Stimulated activated memory B cell treated with anti-CD40 and anti-IgM and Interleukin-4, amounts not matched to agents 10 μg/mL and 1 μg/mL and 100 μg/mL, for 72 hours (primary cell): ENCODE results near the gene CDH1.
"Not testable (repeated sequence)": the region's sequence is repeated elsewhere in the genome, so short reads cannot be mapped to it uniquely, and the experiment has no call there.

Experiments used
- ATAC-seq: fragments of 150-1000 bp; cut with Tn5 transposase; 2 replicates; pipeline ENCODE4 v1.10.0; 2021
- H3K27ac Mint-ChIP-seq: one replicate; pipeline ENCODE4 v1.8.0; 2022; ENCODE audit warnings: mild to moderate bottlenecking, mixed read lengths
- H3K27me3 Mint-ChIP-seq: one replicate; pipeline ENCODE4 v1.8.0; 2022; ENCODE audit warnings: mixed read lengths
- H3K36me3 Mint-ChIP-seq: one replicate; pipeline ENCODE4 v1.8.0; 2022; ENCODE audit warnings: mixed read lengths
- H3K4me1 Mint-ChIP-seq: one replicate; pipeline ENCODE4 v1.8.0; 2022; ENCODE audit warnings: mixed read lengths
- H3K4me3 Mint-ChIP-seq: one replicate; pipeline ENCODE4 v1.8.0; 2022; ENCODE audit warnings: mild to moderate bottlenecking, moderate library complexity, mixed read lengths
- H3K9me3 Mint-ChIP-seq: one replicate; pipeline ENCODE4 v1.8.0; 2022; ENCODE audit warnings: mixed read lengths

CDH1 gene

GRCh38 chr16:68833251-68833650, 96.2 kb downstream of the CDH1 start:
- Mint-ChIP-seq H3K27me3 (peaks cover 8% of the 10 kb centered on the region), H3K27ac (no peak overlapping the region), H3K36me3 (no peaks in the 10 kb centered on the region), H3K4me3 (no peak overlapping the region), H3K9me3 (peaks cover 2% of the 10 kb centered on the region), H3K4me1 (no peaks in the 10 kb centered on the region)
- ATAC-seq, result no peak

DNA sequence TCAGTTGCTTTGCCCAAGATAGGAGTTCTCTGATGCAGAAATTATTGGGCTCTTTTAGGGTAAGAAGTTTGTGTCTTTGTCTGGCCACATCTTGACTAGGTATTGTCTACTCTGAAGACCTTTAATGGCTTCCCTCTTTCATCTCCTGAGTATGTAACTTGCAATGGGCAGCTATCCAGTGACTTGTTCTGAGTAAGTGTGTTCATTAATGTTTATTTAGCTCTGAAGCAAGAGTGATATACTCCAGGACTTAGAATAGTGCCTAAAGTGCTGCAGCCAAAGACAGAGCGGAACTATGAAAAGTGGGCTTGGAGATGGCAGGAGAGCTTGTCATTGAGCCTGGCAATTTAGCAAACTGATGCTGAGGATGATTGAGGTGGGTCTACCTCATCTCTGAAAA, 97.5 kb downstream of the CDH1 start:
- Mint-ChIP-seq H3K27me3 (peaks cover 8% of the 10 kb centered on the region), H3K27ac (no peak overlapping the region), H3K36me3 (no peaks in the 10 kb centered on the region), H3K4me3 (no peak overlapping the region), H3K4me1 (no peaks in the 10 kb centered on the region), H3K9me3 (peaks cover 2% of the 10 kb centered on the region)
- ATAC-seq, result no peak

- Mint-ChIP-seq H3K27ac (no peak overlapping the region), H3K4me1 (no peaks in the 10 kb centered on the region), H3K4me3 (no peak overlapping the region), H3K9me3 (no peaks in the 10 kb centered on the region), H3K27me3 (peaks cover 8% of the 10 kb centered on the region), H3K36me3 (no peaks in the 10 kb centered on the region)
- no peak for ATAC-seq
Measured at GRCh38 chr16:68835970-68836369, 98.9 kb downstream of the CDH1 start.

DNA sequence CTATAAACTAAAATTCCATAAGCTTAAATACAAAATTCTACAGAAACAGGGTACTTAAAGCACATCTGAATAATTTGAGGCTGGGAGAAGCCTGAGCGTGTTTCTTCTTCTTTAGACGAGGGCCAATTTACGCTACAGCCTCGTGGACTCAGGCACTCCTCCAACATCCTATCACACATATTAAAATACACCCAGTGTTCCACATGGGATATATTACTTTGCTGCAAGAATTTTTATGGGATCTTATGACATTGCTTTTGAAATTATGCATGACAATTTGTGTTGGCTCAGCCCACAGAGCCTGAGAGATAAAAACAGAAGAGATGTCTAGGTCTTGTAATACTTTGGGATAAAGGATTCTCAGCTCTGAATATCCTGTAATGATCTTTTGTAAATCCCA, 102.7 kb downstream of the CDH1 start:
- Mint-ChIP-seq H3K9me3 (no peaks in the 10 kb centered on the region), H3K4me1 (peaks cover 14% of the 10 kb centered on the region), H3K27ac (no peak overlapping the region), H3K4me3 (no peak overlapping the region), H3K36me3 (no peaks in the 10 kb centered on the region), H3K27me3 (peaks cover 4% of the 10 kb centered on the region)
- no peak for ATAC-seq

GRCh38 chr16:68842964-68843481, 105.9 kb downstream of the CDH1 start:
- Mint-ChIP-seq H3K4me3 (peak overlapping the region; percentile 90), H3K27ac (peak overlapping the region; percentile 92), H3K4me1 (peaks cover 33% of the 10 kb centered on the region)
- H3K9me3 Mint-ChIP-seq, H3K27me3 Mint-ChIP-seq, ATAC-seq, H3K36me3 Mint-ChIP-seq: not testable (repeated sequence)

DNA sequence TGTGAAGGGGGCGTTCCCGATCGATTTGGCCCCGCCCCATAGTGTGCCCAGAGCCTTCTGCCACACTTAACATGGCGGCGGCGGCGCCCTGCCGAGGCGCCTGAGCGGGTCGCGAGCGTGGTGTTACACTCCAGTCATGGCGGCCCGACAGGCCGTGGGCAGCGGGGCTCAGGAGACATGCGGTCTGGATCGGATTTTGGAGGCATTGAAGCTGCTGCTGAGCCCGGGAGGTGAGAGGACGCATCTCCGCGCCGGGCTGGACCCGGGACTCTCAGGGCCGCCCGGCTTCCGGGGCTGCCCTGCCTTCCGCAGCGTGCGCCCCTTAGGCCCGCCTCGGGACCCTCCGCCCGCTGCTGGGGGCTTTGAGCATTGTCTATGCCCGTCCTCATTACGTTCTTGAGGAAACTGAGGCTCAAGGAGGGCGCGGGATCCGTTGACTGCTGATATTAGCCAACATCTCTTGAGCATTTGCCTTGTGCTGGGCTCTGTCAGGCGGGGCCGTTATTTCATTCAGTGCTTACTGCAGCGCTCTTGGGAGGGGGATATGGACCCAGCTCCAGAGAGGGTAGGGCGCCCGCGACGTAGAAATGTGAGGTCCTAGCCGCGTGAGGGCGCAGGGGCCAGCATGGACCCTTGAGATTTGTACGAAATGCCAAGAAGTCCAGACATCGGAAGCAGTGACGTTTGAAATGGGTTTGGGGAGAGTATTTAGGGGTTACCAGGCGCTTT, 106.6 kb downstream of the CDH1 start, which contains the start of gene TANGO6:
TSS of gene TANGO6 (plus strand) at position 50 of the 729 bp plus-strand sequence. CDS start at position 137, 87 bp downstream.
- Mint-ChIP-seq H3K36me3 (peaks cover 5% of the 10 kb centered on the region), H3K4me1 (peaks cover 35% of the 10 kb centered on the region), H3K9me3 (no peaks in the 10 kb centered on the region), H3K27ac (peak within 1 kb of the TSS; percentile 92), H3K4me3 (peak within 1 kb of the TSS; percentile 90), H3K27me3 (no peaks in the 10 kb centered on the region)
- ATAC-seq, result peak; percentile 98

DNA sequence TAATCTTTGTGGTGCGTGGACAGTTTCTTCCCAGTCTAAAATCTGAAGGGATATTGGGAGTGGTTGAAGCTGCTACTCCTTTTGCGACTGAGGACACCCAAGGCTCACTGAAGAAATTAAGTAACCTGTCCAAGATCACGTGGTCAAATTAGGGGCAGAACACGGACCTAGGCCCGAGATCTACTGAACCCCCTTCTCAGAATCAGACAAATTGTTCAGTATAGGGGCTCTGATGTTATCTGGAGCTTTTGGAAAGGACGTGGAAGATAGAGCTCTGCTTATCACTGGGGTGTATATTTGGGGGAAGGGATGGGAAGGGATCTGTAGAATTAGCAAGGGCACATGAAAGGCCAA, 107.1 kb downstream of the CDH1 start:
- peaks cover 35% of the 10 kb centered on the region for H3K4me1 Mint-ChIP-seq
- H3K27me3 Mint-ChIP-seq, result no peaks in the 10 kb centered on the region
- no peak for ATAC-seq
- peak overlapping the region; percentile 92 for H3K27ac Mint-ChIP-seq
- peaks cover 5% of the 10 kb centered on the region for H3K36me3 Mint-ChIP-seq
- H3K4me3 Mint-ChIP-seq, result peak overlapping the region; percentile 90
- H3K9me3 Mint-ChIP-seq, result no peaks in the 10 kb centered on the region

DNA sequence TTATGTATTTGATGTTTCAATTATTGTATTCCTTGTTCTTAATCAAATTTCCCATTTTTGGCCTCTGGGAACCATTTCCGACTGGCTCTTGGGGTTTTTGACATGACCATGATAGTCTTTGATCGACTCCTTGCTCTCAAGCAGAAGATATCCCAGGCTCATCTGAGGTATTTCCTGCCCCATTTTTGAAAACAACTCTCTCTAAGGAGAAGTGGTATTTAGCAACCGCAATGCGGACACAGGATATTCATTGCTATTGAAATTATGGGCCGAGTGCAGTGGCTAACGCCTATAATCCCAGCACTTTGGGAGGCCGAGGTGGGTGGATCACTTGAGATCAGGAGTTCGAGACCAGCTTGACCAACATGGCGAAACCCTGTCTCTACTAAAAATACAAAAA, 111.7 kb downstream of the CDH1 start:
- Mint-ChIP-seq H3K9me3 (no peaks in the 10 kb centered on the region), H3K27ac (no peak overlapping the region), H3K4me1 (peaks cover 34% of the 10 kb centered on the region), H3K36me3 (peaks cover 5% of the 10 kb centered on the region), H3K27me3 (no peaks in the 10 kb centered on the region), H3K4me3 (no peak overlapping the region)
- ATAC-seq, result no peak

DNA sequence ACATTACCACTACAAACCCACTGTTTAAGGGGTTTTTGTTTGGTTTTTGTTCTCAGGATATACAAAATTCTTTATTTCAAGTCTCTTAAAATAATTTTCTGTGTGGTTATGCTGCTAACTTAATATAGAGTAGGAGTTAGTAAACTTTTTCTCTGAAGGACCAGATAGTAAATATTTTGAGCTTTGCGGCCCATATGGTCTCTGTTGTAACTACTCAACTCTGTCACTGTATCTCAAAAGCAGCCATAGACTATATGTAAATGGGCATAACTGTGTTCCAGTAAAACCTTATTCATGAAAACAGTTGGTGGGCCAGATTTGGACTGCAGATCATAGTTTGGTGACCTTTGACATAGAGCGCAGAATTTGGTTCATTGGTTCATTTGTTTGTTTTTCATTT, 113.4 kb downstream of the CDH1 start:
- no peak for ATAC-seq
- Mint-ChIP-seq H3K27me3 (no peaks in the 10 kb centered on the region), H3K4me1 (peaks cover 23% of the 10 kb centered on the region), H3K4me3 (no peak overlapping the region), H3K9me3 (no peaks in the 10 kb centered on the region), H3K27ac (no peak overlapping the region), H3K36me3 (peaks cover 5% of the 10 kb centered on the region)

DNA sequence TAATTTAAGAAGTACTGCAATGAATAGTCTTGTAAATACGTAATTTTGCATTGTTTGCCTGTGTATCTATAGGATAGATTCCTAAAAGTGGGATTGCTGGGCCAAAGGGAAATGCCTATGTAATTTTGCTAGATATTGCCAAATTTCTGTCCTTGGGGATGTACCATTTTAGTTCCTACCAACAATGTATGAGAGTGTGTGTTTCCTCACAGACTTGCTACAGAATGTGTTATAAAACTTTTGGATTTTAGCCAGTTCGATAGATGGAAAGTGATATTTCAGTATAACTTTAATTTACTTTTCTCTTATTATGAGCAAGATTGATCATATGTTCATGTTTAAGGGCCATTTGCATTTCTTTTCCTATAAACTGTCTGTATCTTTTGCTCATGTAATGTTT, 114.5 kb downstream of the CDH1 start:
- Mint-ChIP-seq H3K9me3 (no peaks in the 10 kb centered on the region), H3K36me3 (peaks cover 5% of the 10 kb centered on the region), H3K4me1 (peaks cover 23% of the 10 kb centered on the region), H3K27me3 (no peaks in the 10 kb centered on the region), H3K27ac (no peak overlapping the region), H3K4me3 (no peak overlapping the region)
- no peak for ATAC-seq

DNA sequence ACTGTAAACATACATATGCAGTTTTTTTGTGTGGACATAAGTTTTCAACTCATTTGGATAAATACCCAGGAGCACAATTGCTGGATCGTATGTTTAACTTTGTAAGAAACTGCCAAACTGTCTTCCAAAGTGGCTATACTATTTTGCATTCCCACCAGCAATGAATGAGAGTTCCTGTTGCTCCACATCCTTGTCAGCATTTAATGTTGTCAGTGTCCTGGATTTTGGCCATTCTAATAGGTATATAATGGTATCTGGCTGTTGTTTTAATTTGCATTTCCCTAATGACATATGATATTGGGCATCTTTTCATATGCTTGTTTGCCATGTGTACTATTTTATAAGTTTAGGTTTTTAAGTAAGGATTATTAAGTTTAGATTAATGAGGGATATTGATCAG, 120.4 kb downstream of the CDH1 start:
- peaks cover 12% of the 10 kb centered on the region for H3K4me1 Mint-ChIP-seq
- H3K27ac Mint-ChIP-seq, result no peak overlapping the region
- no peak for ATAC-seq
- H3K4me3 Mint-ChIP-seq, result no peak overlapping the region
- H3K27me3 Mint-ChIP-seq, result no peaks in the 10 kb centered on the region
- H3K9me3 Mint-ChIP-seq, result no peaks in the 10 kb centered on the region
- peaks cover 27% of the 10 kb centered on the region for H3K36me3 Mint-ChIP-seq

- ATAC-seq, result no peak
- Mint-ChIP-seq H3K4me3 (no peak overlapping the region), H3K4me1 (peaks cover 6% of the 10 kb centered on the region), H3K36me3 (peaks cover 34% of the 10 kb centered on the region), H3K27me3 (no peaks in the 10 kb centered on the region), H3K9me3 (no peaks in the 10 kb centered on the region), H3K27ac (no peak overlapping the region)
Measured at GRCh38 chr16:68859828-68860227, 122.7 kb downstream of the CDH1 start.

- H3K27me3 Mint-ChIP-seq, result no peaks in the 10 kb centered on the region
- no peak for ATAC-seq
- H3K4me3 Mint-ChIP-seq, result no peak overlapping the region
- peaks cover 34% of the 10 kb centered on the region for H3K36me3 Mint-ChIP-seq
- H3K27ac Mint-ChIP-seq, result no peak overlapping the region
- peaks cover 14% of the 10 kb centered on the region for H3K4me1 Mint-ChIP-seq
- no peaks in the 10 kb centered on the region for H3K9me3 Mint-ChIP-seq
Measured at GRCh38 chr16:68860978-68861892, 124.1 kb downstream of the CDH1 start.

DNA sequence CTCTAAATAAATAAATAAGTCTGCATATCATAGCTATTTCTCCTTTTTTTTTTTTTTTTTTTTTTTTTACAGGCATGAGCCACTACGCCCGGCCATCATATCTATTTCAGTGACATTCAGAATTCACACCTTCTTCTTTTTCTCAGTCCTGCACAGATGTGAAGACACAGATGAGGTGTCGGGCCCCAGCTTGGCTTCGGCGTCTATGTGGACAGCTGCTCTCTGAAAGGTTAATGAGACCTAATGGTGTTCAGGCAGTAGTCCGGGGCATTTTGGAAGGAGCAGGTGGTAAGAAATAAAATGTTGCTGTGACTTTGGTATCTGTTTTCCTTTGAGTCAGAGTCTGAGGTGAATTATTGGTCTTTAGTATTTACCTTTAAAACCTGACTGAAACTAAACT, 129.8 kb downstream of the CDH1 start:
- no peaks in the 10 kb centered on the region for H3K9me3 Mint-ChIP-seq
- H3K36me3 Mint-ChIP-seq, result peaks cover 40% of the 10 kb centered on the region
- peak; percentile 41 for ATAC-seq
- H3K4me3 Mint-ChIP-seq, result no peak overlapping the region
- H3K4me1 Mint-ChIP-seq, result peaks cover 8% of the 10 kb centered on the region
- H3K27ac Mint-ChIP-seq, result no peak overlapping the region
- H3K27me3 Mint-ChIP-seq, result no peaks in the 10 kb centered on the region

- H3K36me3 Mint-ChIP-seq, result peaks cover 55% of the 10 kb centered on the region
Measured at GRCh38 chr16:68869492-68870088, 132.5 kb downstream of the CDH1 start.

More at GRCh38 chr16:68869492-68870088, 132.5 kb downstream of the CDH1 start:
- Mint-ChIP-seq H3K9me3 (no peaks in the 10 kb centered on the region), H3K4me3 (no peak overlapping the region), H3K27ac (no peak overlapping the region), H3K4me1 (peaks cover 8% of the 10 kb centered on the region), H3K27me3 (no peaks in the 10 kb centered on the region)
- ATAC-seq, result no peak
